K562 (cell line): ENCODE measurements around the gene ADAM33.

Experiments
- HOXB6 ChIP-seq: fragments of 250-450 bp; sonication (Bioruptor Pico); IDR thresholded peaks from 2 replicates; pipeline ENCODE4 v1.5.1; 2022; ENCODE audit warnings: mild to moderate bottlenecking, borderline replicate concordance
- TF ChIP-seq, protein P1 (sequence below), 3 experiments: fragments of 200-800 bp in 1 of 3; sonication (Bioruptor generic) in 1 of 3; sonication (generic) in 1 of 3; formaldehyde crosslinking in 1 of 3; IDR thresholded peaks; 2 replicates each; pipeline versions ENCODE4 v1.6.1 to v1.8.0; 2016 to 2022; ENCODE audit warnings: mild to moderate bottlenecking in 2 of 3, missing compliant biosample characterization in 2 of 3, missing genetic modification characterization in 2 of 3, missing genetic modification reagents in 1 of 3
- TF ChIP-seq, protein P2 (sequence below): sonication (generic); formaldehyde crosslinking; IDR thresholded peaks from 2 replicates; pipeline ENCODE4 v1.9.0; 2022; ENCODE audit warnings: mild to moderate bottlenecking, missing genetic modification reagents

DNA sequence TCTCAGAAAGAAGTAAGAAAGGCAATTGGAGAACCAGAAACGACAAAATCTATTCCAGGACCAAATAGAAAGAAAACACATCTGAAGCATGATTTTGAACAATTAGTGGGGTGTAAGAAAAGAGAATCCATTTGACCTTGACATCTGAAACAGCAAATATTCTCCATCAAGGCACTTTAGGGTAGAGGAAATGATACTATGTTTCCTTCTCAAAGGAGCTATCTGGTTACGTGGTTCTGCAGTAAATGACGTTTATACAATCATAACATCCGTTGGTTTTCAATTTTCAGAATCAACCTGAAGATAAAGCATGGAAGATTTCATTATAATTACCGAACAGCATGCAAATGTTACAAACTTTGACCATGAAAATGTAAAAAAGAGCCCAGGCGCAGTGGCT, 38.8 kb upstream of the ADAM33 start:
- TF ChIP-seq, protein P1, sequence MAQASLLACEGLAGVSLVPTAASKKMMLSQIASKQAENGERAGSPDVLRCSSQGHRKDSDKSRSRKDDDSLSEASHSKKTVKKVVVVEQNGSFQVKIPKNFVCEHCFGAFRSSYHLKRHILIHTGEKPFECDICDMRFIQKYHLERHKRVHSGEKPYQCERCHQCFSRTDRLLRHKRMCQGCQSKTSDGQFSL (CRISPR knock-in tag; IDR thresholded peaks at IDR 0.05) = no peak
- TF ChIP-seq, protein P1 (tag; IDR thresholded peaks at IDR 0.05) = no peak
- TF ChIP-seq, protein P2, sequence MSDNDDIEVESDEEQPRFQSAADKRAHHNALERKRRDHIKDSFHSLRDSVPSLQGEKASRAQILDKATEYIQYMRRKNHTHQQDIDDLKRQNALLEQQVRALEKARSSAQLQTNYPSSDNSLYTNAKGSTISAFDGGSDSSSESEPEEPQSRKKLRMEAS = no peak
- no peak for TF ChIP-seq HOXB6 (CRISPR knock-in tag)
